H1 (cell line): Measurements from ENCODE around the gene PLXNA4. TPM values are rescaled to one million over a fixed set of nuclear protein-coding genes. Genes with fewer than 3 reads are reported as not detected.

Experiments used
- CTCF ChIA-PET: fragments of 300-600 bp; sonication (Branson Sonifier 250); formaldehyde crosslinking; loops from one replicate; lab custom pipeline; 2021; ENCODE audit not compliant: partially characterized antibody; lab: Charles Lee
- POLR2A ChIA-PET: fragments of 300-600 bp; sonication (Branson Sonifier 250); formaldehyde crosslinking; loops from one replicate; lab custom pipeline; 2021; ENCODE audit warnings: inconsistent platforms; ENCODE audit not compliant: partially characterized antibody; lab: Charles Lee
- DNase-seq, 2 experiments: peaks; one replicate each; pipeline versions ENCODE4 v3.0.0 to v3.0.0-alpha.2; 2010 to 2022; ENCODE audit warnings: low spot score in 2 of 2, low read depth in 1 of 2, mixed read lengths in 1 of 2
- FAIRE-seq: peaks from 2 replicates; lab custom pipeline; 2011; peaks lifted over from hg19 to GRCh38; lab: Jason Lieb, UNC
- H2AFZ ChIP-seq: 2 replicates; pipeline ENCODE4 v1.8.1; 2012; ENCODE audit warnings: low read length, inconsistent platforms
- H2AK5ac ChIP-seq: 2 replicates; pipeline ENCODE4 v1.6.1; 2013; ENCODE audit warnings: low read depth, low read length
- H2BK120ac ChIP-seq: replicated peaks from 2 replicates; pipeline ENCODE3; 2013; ENCODE audit warnings: low read depth, low read length, inconsistent platforms
- H2BK12ac ChIP-seq: 2 replicates; pipeline ENCODE4 v1.6.1; 2013; ENCODE audit warnings: low read depth, low read length
- H2BK15ac ChIP-seq: 2 replicates; pipeline ENCODE4 v1.6.1; 2013; ENCODE audit warnings: low read length
- H2BK20ac ChIP-seq: 2 replicates; pipeline ENCODE4 v1.6.1; 2013; ENCODE audit warnings: low read length
- H2BK5ac ChIP-seq: 2 replicates; pipeline ENCODE4 v1.6.1; 2013; ENCODE audit warnings: low read depth, low read length
- H3K14ac ChIP-seq: 2 replicates; pipeline ENCODE4 v1.6.1; 2013; ENCODE audit warnings: inconsistent platforms; ENCODE audit not compliant: insufficient read length
- H3K18ac ChIP-seq: 2 replicates; pipeline ENCODE4 v1.6.1; 2013; ENCODE audit warnings: low read length; ENCODE audit errors: extremely low read depth
- H3K23ac ChIP-seq: 2 replicates; pipeline ENCODE4 v1.6.1; 2013; ENCODE audit warnings: inconsistent platforms; ENCODE audit not compliant: insufficient read length
- H3K23me2 ChIP-seq: 2 replicates; pipeline ENCODE4 v1.6.1; 2013; ENCODE audit warnings: low read depth, low read length
- H3K27ac ChIP-seq: 2 replicates; pipeline ENCODE4 v1.6.1; 2011; ENCODE audit warnings: low read depth, low read length, inconsistent platforms
- H3K27me3 ChIP-seq, 4 experiments: replicated peaks in 1 of 4; 1 replicate in 1 of 4; 2 replicates in 3 of 4; pipeline versions ENCODE4 v1.6.1 to v1.8.1; 2011 to 2013; ENCODE audit warnings: low read length in 3 of 4, mild to moderate bottlenecking in 3 of 4, inconsistent platforms in 2 of 4, mixed read lengths in 2 of 4, moderate library complexity in 1 of 4; ENCODE audit not compliant: control insufficient read depth in 3 of 4, insufficient read depth in 3 of 4; ENCODE audit errors: extremely low read depth in 1 of 4
- H3K36me3 ChIP-seq, 4 experiments: 2 replicates each; pipeline versions ENCODE4 v1.6.1 to v1.8.1; 2011 to 2013; ENCODE audit warnings: mild to moderate bottlenecking in 4 of 4, low read length in 3 of 4, moderate library complexity in 2 of 4, control low read depth in 1 of 4, inconsistent platforms in 1 of 4; ENCODE audit not compliant: insufficient read depth in 4 of 4, control insufficient read depth in 2 of 4
- H3K4ac ChIP-seq: replicated peaks from 2 replicates; pipeline ENCODE3; 2013; ENCODE audit warnings: low read length, low read depth, mixed read lengths, inconsistent platforms; ENCODE audit not compliant: insufficient read length
- H3K4me1 ChIP-seq, 4 experiments: replicated peaks in 1 of 4; 1 replicate in 1 of 4; 2 replicates in 3 of 4; pipeline versions ENCODE4 v1.6.1 to v1.8.1; 2011 to 2013; ENCODE audit warnings: low read length in 3 of 4, inconsistent platforms in 2 of 4, mixed read lengths in 1 of 4; ENCODE audit not compliant: insufficient read depth in 4 of 4, control insufficient read depth in 3 of 4
- H3K4me2 ChIP-seq, 2 experiments: 2 replicates each; pipeline versions ENCODE4 v1.6.1 to v1.8.1; 2011 to 2013; ENCODE audit warnings: low read depth in 2 of 2, low read length in 2 of 2, control low read depth in 1 of 2, inconsistent platforms in 1 of 2, mild to moderate bottlenecking in 1 of 2; ENCODE audit not compliant: insufficient read depth in 1 of 2
- H3K4me3 ChIP-seq, 4 experiments: fragments of 200-600, 300-600 bp in 1 of 4; sonication (generic), shearing (Covaris generic), sonication (Bioruptor Twin) in 1 of 4; 2 replicates each; pipeline versions ENCODE4 v1.5.1 to v1.8.1; 2011 to 2016; ENCODE audit warnings: low read length in 4 of 4, low read depth in 3 of 4, control low read depth in 2 of 4, inconsistent platforms in 2 of 4, mild to moderate bottlenecking in 2 of 4, mixed read lengths in 1 of 4, moderate library complexity in 1 of 4; ENCODE audit not compliant: insufficient read depth in 2 of 4; ENCODE audit errors: extremely low read depth in 1 of 4
- H3K56ac ChIP-seq: replicated peaks from 2 replicates; pipeline ENCODE3; 2013; ENCODE audit warnings: low read depth, mild to moderate bottlenecking, mixed read lengths, low read length, inconsistent platforms; ENCODE audit not compliant: insufficient read length
- H3K79me1 ChIP-seq: 2 replicates; pipeline ENCODE4 v1.6.1; 2013; ENCODE audit warnings: low read depth, low read length, control low read depth
- H3K79me2 ChIP-seq, 2 experiments: 2 replicates each; pipeline versions ENCODE4 v1.6.1 to v1.8.1; 2012 to 2013; ENCODE audit warnings: low read length in 2 of 2, mild to moderate bottlenecking in 2 of 2, inconsistent platforms in 1 of 2; ENCODE audit not compliant: insufficient read depth in 2 of 2, control insufficient read depth in 1 of 2
- H3K9ac ChIP-seq, 4 experiments: replicated peaks in 1 of 4; 1 replicate in 1 of 4; 2 replicates in 3 of 4; pipeline versions ENCODE4 v1.6.1 to v1.8.1; 2011 to 2013; ENCODE audit warnings: low read depth in 3 of 4, low read length in 3 of 4, control low read depth in 2 of 4, mild to moderate bottlenecking in 2 of 4, moderate library complexity in 2 of 4, inconsistent platforms in 1 of 4; ENCODE audit errors: extremely low read depth in 1 of 4
- H3K9me3 ChIP-seq, 2 experiments: 2 replicates each; pipeline versions ENCODE4 v1.6.1 to v1.8.1; 2012 to 2013; ENCODE audit warnings: mild to moderate bottlenecking in 2 of 2, moderate library complexity in 2 of 2, control low read depth in 1 of 2, inconsistent platforms in 1 of 2, low read depth in 1 of 2, low read length in 1 of 2, mixed read lengths in 1 of 2; ENCODE audit not compliant: insufficient read depth in 2 of 2
- H4K20me1 ChIP-seq, 2 experiments: replicated peaks in 1 of 2; 2 replicates each; pipeline versions ENCODE3 to v1.8.1; 2011 to 2013; ENCODE audit warnings: inconsistent platforms in 2 of 2, low read length in 2 of 2, mild to moderate bottlenecking in 1 of 2; ENCODE audit not compliant: insufficient read depth in 2 of 2, control insufficient read depth in 1 of 2
- H4K5ac ChIP-seq: 2 replicates; pipeline ENCODE4 v1.6.1; 2013; ENCODE audit warnings: low read length, low read depth, mixed read lengths, inconsistent platforms; ENCODE audit not compliant: insufficient read length
- H4K8ac ChIP-seq: 2 replicates; pipeline ENCODE4 v1.8.0; 2013; ENCODE audit warnings: mild to moderate bottlenecking, moderate library complexity, low read length, inconsistent platforms; ENCODE audit not compliant: insufficient read depth; ENCODE audit errors: extremely low read depth
- H4K91ac ChIP-seq: replicated peaks from 2 replicates; pipeline ENCODE3; 2013; ENCODE audit warnings: low read length, mixed read lengths, inconsistent platforms; ENCODE audit not compliant: insufficient read length
- ASH2L ChIP-seq: fragments of 200-600, 300-600 bp; sonication (generic); IDR thresholded peaks from one replicate; pipeline ENCODE4 v1.7.1; 2017; ENCODE audit warnings: low read length
- CBX8 ChIP-seq: fragments of 300-800, 300-1000 bp; sonication (generic); IDR thresholded peaks from 2 replicates; pipeline ENCODE4 v1.7.1; 2016; ENCODE audit warnings: low read depth, low read length, borderline replicate concordance
- CTBP2 ChIP-seq: IDR thresholded peaks from 2 replicates; pipeline ENCODE4 v1.7.0; 2011; ENCODE audit warnings: borderline replicate concordance, mild to moderate bottlenecking, moderate library complexity, mixed read lengths, low read length; ENCODE audit not compliant: insufficient read depth, insufficient read length
- EP300 ChIP-seq, 2 experiments: IDR thresholded peaks; 1 replicate in 1 of 2; 2 replicates in 1 of 2; pipeline ENCODE4 v1.6.1; 2011 to 2012; ENCODE audit warnings: low read depth in 2 of 2, low read length in 2 of 2, mild to moderate bottlenecking in 2 of 2, borderline replicate concordance in 1 of 2, inconsistent platforms in 1 of 2, moderate library complexity in 1 of 2
- GTF2F1 ChIP-seq: IDR thresholded peaks from 2 replicates; pipeline ENCODE4 v1.6.1; 2012; ENCODE audit warnings: low read depth, low read length, improper control_type of control experiment, borderline replicate concordance
- KDM1A ChIP-seq: fragments of 200-600, 300-600 bp; sonication (generic); IDR thresholded peaks from 2 replicates; pipeline ENCODE4 v1.7.1; 2016; ENCODE audit warnings: mild to moderate bottlenecking, low read length, borderline replicate concordance
- MAFK ChIP-seq: IDR thresholded peaks from 2 replicates; pipeline ENCODE4 v1.6.1; 2012; ENCODE audit warnings: low read depth, mild to moderate bottlenecking, improper control_type of control experiment, low read length
- PHF8 ChIP-seq: fragments of 200-600 bp; sonication (generic); conservative IDR thresholded peaks from 2 replicates; pipeline ENCODE4 v1.7.1; 2012; ENCODE audit warnings: low read depth, mild to moderate bottlenecking, inconsistent platforms, low read length, moderate library complexity
- RBBP5 ChIP-seq: IDR thresholded peaks from 2 replicates; pipeline ENCODE4 v1.7.1; 2012; ENCODE audit warnings: low read depth, mild to moderate bottlenecking, inconsistent platforms, low read length, moderate library complexity, borderline replicate concordance
- SP1 ChIP-seq: IDR thresholded peaks from 2 replicates; pipeline ENCODE4 v1.6.1; 2011; ENCODE audit warnings: low read depth, low read length
- SP2 ChIP-seq: IDR thresholded peaks from 2 replicates; pipeline ENCODE4 v1.6.1; 2012; ENCODE audit warnings: mild to moderate bottlenecking, low read length, inconsistent platforms
- SRF ChIP-seq: IDR thresholded peaks from 2 replicates; pipeline ENCODE4 v1.6.1; 2011; ENCODE audit warnings: mild to moderate bottlenecking, low read depth, low read length, moderate library complexity
- SUZ12 ChIP-seq: fragments of 200-600 bp; sonication (generic); IDR thresholded peaks from 2 replicates; pipeline ENCODE4 v1.6.1; 2012; ENCODE audit warnings: mild to moderate bottlenecking, inconsistent platforms, low read length, moderate library complexity, mixed read lengths
- TAF1 ChIP-seq: IDR thresholded peaks from 2 replicates; pipeline ENCODE4 v1.6.1; 2011; ENCODE audit warnings: mild to moderate bottlenecking, low read depth, low read length
- TBP ChIP-seq: IDR thresholded peaks from 2 replicates; pipeline ENCODE4 v1.6.1; 2011; ENCODE audit warnings: low read depth, low read length, improper control_type of control experiment
- TCF12 ChIP-seq: IDR thresholded peaks from 2 replicates; pipeline ENCODE4 v1.6.1; 2011; ENCODE audit warnings: low read depth, mild to moderate bottlenecking, low read length
- WGBS, 2 experiments: shearing (Covaris generic) in 1 of 2; methylation state at CpG; one replicate each; pipeline versions ENCODE4 v1.1.6 to v1.1.7; 2013 to 2015; ENCODE audit warnings: low lambda C conversion rate in 2 of 2, mixed read lengths in 2 of 2, inconsistent platforms in 1 of 2, low coverage in 1 of 2, missing lambda C conversion rate in 1 of 2; ENCODE audit not compliant: insufficient replicate concordance in 2 of 2, insufficient coverage in 1 of 2, insufficient read length in 1 of 2; ENCODE audit errors: extremely low coverage in 1 of 2, missing lambda C conversion rate in 1 of 2; 5-methylcytosine and 5-hydroxymethylcytosine counted together
- polyA plus RNA-seq, 7 experiments: library from polyadenylated mRNA; depleted of rRNA in 3 of 7; stranded (reverse) in 5 of 7; unstranded in 2 of 7; fragments of >200 nt in 5 of 7; fragments of 200-250 nt in 2 of 7; gene quantifications; 1 replicate in 5 of 7; 2 replicates in 1 of 7; 4 replicates in 1 of 7; pipeline versions ENCODE4 v1.2.1 to v1.2.3, GENCODE V29; 2011 to 2013; ENCODE audit warnings: missing spikeins in 2 of 7, mixed read lengths in 2 of 7
- total RNA-seq: library from RNA; stranded (reverse); fragmentation: NEBNext Ultra II Directional; extraction: Animal tissue kit (Norgen Biotek cat#: 25700); gene quantifications from 2 replicates; pipeline ENCODE4 v1.2.1, GENCODE V29; 2021

PLXNA4 gene
- total and polyA plus RNA-seq, 2 of the 8 experiments (the other 6 are each of a cell fraction or from before 2014, with no cell fraction given) = 0.76 to 0.79 TPM

DNA sequence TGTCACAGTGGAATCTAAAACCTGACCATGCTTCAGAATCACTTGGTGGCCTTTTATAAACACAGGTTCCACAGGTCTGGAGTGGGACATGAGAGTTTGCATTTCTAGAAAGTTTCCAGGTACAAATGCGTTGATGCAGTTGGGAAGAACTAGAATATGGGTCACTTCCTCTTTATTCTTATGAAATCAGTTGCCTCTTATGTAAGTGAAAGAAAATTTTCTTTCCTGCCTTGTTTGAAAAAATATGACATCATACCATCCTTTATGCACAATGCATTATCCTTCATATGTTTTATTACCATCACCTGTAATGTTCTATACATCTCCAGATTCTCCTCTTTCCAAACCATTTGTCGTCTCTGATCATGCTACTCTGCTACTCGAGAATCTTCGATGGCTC lies 44.0 kb downstream of the PLXNA4 start:
- Histone ChIP-seq H2BK12ac (no peak overlapping the region), H3K23ac (no peak overlapping the region), H2BK15ac (no peak overlapping the region), H2BK5ac (no peak overlapping the region), H3K4ac (no peak overlapping the region), H3K14ac (no peak overlapping the region), H3K27ac (no peak overlapping the region), H4K20me1 (no peaks in the 10 kb centered on the region), H3K4me2 (no peak overlapping the region), H3K56ac (no peak overlapping the region), H4K5ac (no peak overlapping the region), H3K79me1 (no peaks in the 10 kb centered on the region), H4K91ac (no peak overlapping the region), H3K9me3 (no peaks in the 10 kb centered on the region), H2AK5ac (no peak overlapping the region), H3K23me2 (no peaks in the 10 kb centered on the region), H3K36me3 (no peaks in the 10 kb centered on the region), H3K9ac (no peak overlapping the region), H3K4me3 (no peak overlapping the region), H2AFZ (no peak overlapping the region), H3K18ac (no peak overlapping the region), H3K4me1 (peaks cover 0 to 8% (median 0%) of the 10 kb centered on the region in 4 experiments; a peak in 2 of 7 replicates), H2BK20ac (no peak overlapping the region), H4K8ac (no peak overlapping the region), H3K27me3 (no peaks in the 10 kb centered on the region; a peak in 1 of 7 replicates), H3K79me2 (no peaks in the 10 kb centered on the region), H2BK120ac (no peak overlapping the region)
- DNase-seq (no peak), FAIRE-seq (no peak)
- ChIA-PET POLR2A (no interaction called here), CTCF (no interaction called here)
- WGBS, 2 experiments = 97% methylated on average over 4 of the region's 4 CpGs; no CpG with 5 or more reads in 1 of the 2 experiments
- TF ChIP-seq TCF12 (no peak), CBX8 (no peak), EP300 (IDR thresholded peaks at IDR 0.05; ENCODE audit: borderline replicate concordance in 1 of 2, low read depth in 2 of 2, low read length in 2 of 2) (no peak), ASH2L (no peak), MAFK (no peak), SP1 (no peak), SUZ12 (no peak), PHF8 (no peak), GTF2F1 (no peak), KDM1A (no peak), SRF (no peak), TAF1 (no peak), CTBP2 (no peak), RBBP5 (no peak), TBP (no peak), SP2 (no peak)
